WTC11 (cell line): ENCODE measurements around the gene NSD1.

Experiments used
- CBFB ChIP-seq: sonication (generic); formaldehyde crosslinking; IDR thresholded peaks from 2 replicates; pipeline ENCODE4 v1.8.1; 2022; ENCODE audit warnings: mild to moderate bottlenecking, low read depth, missing genetic modification reagents
- CDX4 ChIP-seq: fragments of 250-450 bp; sonication (Bioruptor Pico); IDR thresholded peaks from 2 replicates; pipeline ENCODE4 v1.9.0; 2021; ENCODE audit warnings: moderate library complexity, mild to moderate bottlenecking, inconsistent platforms, borderline replicate concordance
- CREB1 ChIP-seq: sonication (generic); formaldehyde crosslinking; IDR thresholded peaks from 2 replicates; pipeline ENCODE4 v1.8.0; 2023; ENCODE audit warnings: mild to moderate bottlenecking, missing genetic modification reagents
- CREM ChIP-seq: sonication (generic); formaldehyde crosslinking; IDR thresholded peaks from 2 replicates; pipeline ENCODE4 v1.8.1; 2022; ENCODE audit warnings: mild to moderate bottlenecking, missing genetic modification reagents, moderate library complexity
- CTCF ChIP-seq: fragments of 200-600 bp; IDR thresholded peaks from 2 replicates; pipeline ENCODE4 v1.8.0; 2022; ENCODE audit warnings: antibody characterized with exemption
- IRF2 ChIP-seq: sonication (generic); formaldehyde crosslinking; IDR thresholded peaks from 2 replicates; pipeline ENCODE4 v1.8.0; 2022; ENCODE audit warnings: low read depth, missing genetic modification reagents, borderline replicate concordance
- NFYB ChIP-seq: sonication (generic); formaldehyde crosslinking; conservative IDR thresholded peaks from 2 replicates; pipeline ENCODE4 v1.8.0; 2022; ENCODE audit warnings: low read depth, missing genetic modification reagents
- SP1 ChIP-seq: sonication (generic); formaldehyde crosslinking; conservative IDR thresholded peaks from 2 replicates; pipeline ENCODE4 v1.8.1; 2022; ENCODE audit warnings: missing genetic modification reagents
- USF1 ChIP-seq: sonication (generic); formaldehyde crosslinking; IDR thresholded peaks from 2 replicates; pipeline ENCODE4 v1.8.0; 2022; ENCODE audit warnings: mild to moderate bottlenecking, missing genetic modification reagents
- TF ChIP-seq, protein P1 (sequence below): sonication (generic); formaldehyde crosslinking; IDR thresholded peaks from 2 replicates; pipeline ENCODE4 v1.8.0; 2022; ENCODE audit warnings: missing genetic modification reagents

GRCh38 chr5:177308740-177309139 is 175.2 kb downstream of the NSD1 start:
- TF ChIP-seq CTCF: no peak
- no peak for TF ChIP-seq CBFB (CRISPR knock-in tag)
- TF ChIP-seq, protein P1, sequence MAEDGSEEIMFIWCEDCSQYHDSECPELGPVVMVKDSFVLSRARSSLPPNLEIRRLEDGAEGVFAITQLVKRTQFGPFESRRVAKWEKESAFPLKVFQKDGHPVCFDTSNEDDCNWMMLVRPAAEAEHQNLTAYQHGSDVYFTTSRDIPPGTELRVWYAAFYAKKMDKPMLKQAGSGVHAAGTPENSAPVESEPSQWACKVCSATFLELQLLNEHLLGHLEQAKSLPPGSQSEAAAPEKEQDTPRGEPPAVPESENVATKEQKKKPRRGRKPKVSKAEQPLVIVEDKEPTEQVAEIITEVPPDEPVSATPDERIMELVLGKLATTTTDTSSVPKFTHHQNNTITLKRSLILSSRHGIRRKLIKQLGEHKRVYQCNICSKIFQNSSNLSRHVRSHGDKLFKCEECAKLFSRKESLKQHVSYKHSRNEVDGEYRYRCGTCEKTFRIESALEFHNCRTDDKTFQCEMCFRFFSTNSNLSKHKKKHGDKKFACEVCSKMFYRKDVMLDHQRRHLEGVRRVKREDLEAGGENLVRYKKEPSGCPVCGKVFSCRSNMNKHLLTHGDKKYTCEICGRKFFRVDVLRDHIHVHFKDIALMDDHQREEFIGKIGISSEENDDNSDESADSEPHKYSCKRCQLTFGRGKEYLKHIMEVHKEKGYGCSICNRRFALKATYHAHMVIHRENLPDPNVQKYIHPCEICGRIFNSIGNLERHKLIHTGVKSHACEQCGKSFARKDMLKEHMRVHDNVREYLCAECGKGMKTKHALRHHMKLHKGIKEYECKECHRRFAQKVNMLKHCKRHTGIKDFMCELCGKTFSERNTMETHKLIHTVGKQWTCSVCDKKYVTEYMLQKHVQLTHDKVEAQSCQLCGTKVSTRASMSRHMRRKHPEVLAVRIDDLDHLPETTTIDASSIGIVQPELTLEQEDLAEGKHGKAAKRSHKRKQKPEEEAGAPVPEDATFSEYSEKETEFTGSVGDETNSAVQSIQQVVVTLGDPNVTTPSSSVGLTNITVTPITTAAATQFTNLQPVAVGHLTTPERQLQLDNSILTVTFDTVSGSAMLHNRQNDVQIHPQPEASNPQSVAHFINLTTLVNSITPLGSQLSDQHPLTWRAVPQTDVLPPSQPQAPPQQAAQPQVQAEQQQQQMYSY (CRISPR knock-in tag): no peak
- no peak for TF ChIP-seq CDX4 (CRISPR knock-in tag)
- no peak for TF ChIP-seq CREM (CRISPR knock-in tag)
- TF ChIP-seq CREB1 (CRISPR knock-in tag): no peak
- TF ChIP-seq NFYB: no peak
- no peak for TF ChIP-seq SP1 (CRISPR knock-in tag)
- TF ChIP-seq USF1 (CRISPR knock-in tag): no peak
- no peak for TF ChIP-seq IRF2
